Activated CD4-positive, alpha-beta T cell treated with anti-CD3 and anti-CD28 coated beads, Interleukin-2, amount 10 ng/mL, durations not matched to agents 7 days and 5 days (primary cell): ENCODE measurements around the gene PAF1. TPM values are rescaled to one million over a fixed set of nuclear protein-coding genes. Genes with fewer than 3 reads are reported as not detected.

ENCODE experiments used
- CTCF ChIA-PET: fragments of 350-600 bp; sonication (Branson Sonifier 250); formaldehyde crosslinking; loops from one replicate; lab custom pipeline; 2021; ENCODE audit warnings: antibody characterized with exemption; lab: Charles Lee
- POLR2A ChIA-PET: fragments of 350-600 bp; sonication (Branson Sonifier 250); formaldehyde crosslinking; loops from one replicate; lab custom pipeline; 2021; ENCODE audit warnings: antibody characterized with exemption; lab: Charles Lee
- DNase-seq: peaks from one replicate; pipeline ENCODE4 v3.0.0-alpha.2; 2020
- H3K27ac Mint-ChIP-seq: one replicate; pipeline ENCODE4 v1.8.0; 2021; ENCODE audit warnings: mild to moderate bottlenecking, moderate library complexity, mixed read lengths
- H3K27me3 Mint-ChIP-seq: one replicate; pipeline ENCODE4 v1.8.0; 2021; ENCODE audit warnings: mixed read lengths
- H3K36me3 Mint-ChIP-seq: one replicate; pipeline ENCODE4 v1.8.0; 2021; ENCODE audit warnings: low read depth, mixed read lengths
- H3K4me1 Mint-ChIP-seq: one replicate; pipeline ENCODE4 v1.8.0; 2021; ENCODE audit warnings: mixed read lengths
- H3K4me3 Mint-ChIP-seq: one replicate; pipeline ENCODE4 v1.8.0; 2021; ENCODE audit warnings: mild to moderate bottlenecking, moderate library complexity, mixed read lengths
- H3K9me3 Mint-ChIP-seq: one replicate; pipeline ENCODE4 v1.8.0; 2021; ENCODE audit warnings: mixed read lengths
- total RNA-seq, 2 experiments: library from RNA; stranded (reverse); gene quantifications; one replicate each; pipeline ENCODE4 v1.2.3, GENCODE V29; 2021

PAF1 gene
- total RNA-seq = 10 to 100 TPM; 43.8 to 44.5 TPM

DNA sequence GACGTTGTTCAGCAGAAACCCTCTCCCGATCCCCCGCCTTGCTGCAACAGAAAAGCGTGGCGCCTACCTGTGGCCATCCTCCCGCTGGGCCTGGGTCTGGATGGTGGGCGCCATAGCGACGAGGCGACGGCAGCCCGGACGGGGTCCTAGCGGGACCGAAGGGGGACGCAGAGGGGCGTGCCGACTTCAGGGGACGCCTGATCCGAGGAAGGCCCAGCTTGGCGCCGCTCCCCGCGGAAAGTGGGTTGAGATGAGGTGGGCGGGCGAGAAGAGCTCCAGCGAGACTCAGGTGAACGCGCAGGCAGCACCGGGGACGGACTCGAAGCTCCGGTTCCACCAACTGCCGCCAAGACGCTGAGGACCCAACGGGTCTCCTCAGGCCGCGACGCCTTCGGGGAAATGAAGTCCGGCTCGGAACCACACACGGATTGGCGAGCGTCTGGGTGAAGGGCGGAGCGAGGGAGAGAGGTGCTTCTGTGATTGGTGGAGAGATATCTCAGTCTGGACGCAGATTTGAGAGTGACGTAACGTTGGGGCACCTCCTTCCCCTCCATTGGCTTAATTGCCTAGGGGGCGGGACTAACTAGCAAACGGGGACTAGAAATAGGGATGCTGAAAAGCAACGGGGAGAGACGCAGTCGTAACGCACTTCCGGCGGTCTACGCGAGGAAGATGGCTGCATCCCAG lies at the start of gene PAF1, which contains the start of gene MED29:
PAF1 (minus strand) TSS at position 356 of the 687 bp plus-strand sequence; CDS start at position 114, 242 bp downstream.
MED29 (plus strand) TSS at position 628 of the 687 bp plus-strand sequence; CDS start at position 673, 45 bp downstream.
- ChIA-PET POLR2A (interaction anchor here (0.6 to 1.8 kb wide), 2 partner anchors 45 to 123 kb away, joined by 7 to 10 read pairs; partner anchors contain the start of gene RPS16), CTCF (interaction anchor here (0.6 to 2.6 kb wide), 9 partner anchors 10 to 782 kb away, joined by 3 to 11 read pairs (median 5); partner anchors contain the start of genes SAMD4B and ZFP36)
- Mint-ChIP-seq H3K27me3 (no peaks in the 10 kb centered on the region), H3K9me3 (no peaks in the 10 kb centered on the region), H3K4me1 (peaks cover 47% of the 10 kb centered on the region), H3K4me3 (peak within 1 kb of the TSS; percentile 86), H3K27ac (peak within 1 kb of the TSS; percentile 99), H3K36me3 (peaks cover 48% of the 10 kb centered on the region)
- DNase-seq = peak; percentile 99

GRCh38 chr19:39438270-39438934 lies 47.5 kb upstream of the PAF1 start:
- Mint-ChIP-seq H3K36me3 (peaks cover 19% of the 10 kb centered on the region), H3K27me3 (peaks cover 3% of the 10 kb centered on the region), H3K4me3 (no peak overlapping the region), H3K4me1 (peaks cover 43% of the 10 kb centered on the region), H3K9me3 (no peaks in the 10 kb centered on the region), H3K27ac (no peak overlapping the region)
- CTCF ChIA-PET = interaction anchor here (0.7 kb wide), 1 partner anchor 15 kb away, joined by 3 read pairs; no protein-coding TSS in a partner anchor
- POLR2A ChIA-PET = no interaction called here
- no peak for DNase-seq

DNA sequence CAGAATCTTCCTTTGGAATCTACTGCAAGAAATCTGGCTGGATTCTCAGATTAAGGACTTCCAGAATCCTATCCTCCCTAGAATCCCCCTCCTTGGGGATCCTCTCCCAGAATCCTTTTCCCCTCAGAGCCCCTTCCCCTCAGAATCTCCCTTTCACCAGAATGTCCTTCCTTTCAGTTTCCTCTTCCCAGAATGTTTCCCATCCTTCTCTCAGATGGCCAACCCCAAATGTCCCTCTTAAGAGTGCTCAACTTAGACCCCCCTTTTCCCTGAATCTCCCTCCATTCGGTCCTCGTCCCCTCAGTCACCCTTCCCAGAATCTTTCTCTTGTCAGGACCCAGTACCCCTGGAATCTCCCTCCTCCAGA lies 45.4 kb upstream of the PAF1 start:
- Mint-ChIP-seq H3K27ac (peak overlapping the region; percentile 97), H3K4me3 (peak overlapping the region; percentile 98), H3K27me3 (peaks cover 3% of the 10 kb centered on the region), H3K36me3 (peaks cover 29% of the 10 kb centered on the region), H3K9me3 (no peaks in the 10 kb centered on the region), H3K4me1 (peaks cover 52% of the 10 kb centered on the region)
- DNase-seq = no peak
- ChIA-PET POLR2A (interaction anchor here (0.6 to 1.4 kb wide), 13 partner anchors 8 to 689 kb away, joined by 3 to 10 read pairs (median 3); partner anchors contain the start of genes MED29, PAF1, PLEKHG2 and SAMD4B), CTCF (interaction anchor here (0.6 to 1.7 kb wide), 9 partner anchors 9 to 397 kb away, joined by 3 to 18 read pairs (median 3); partner anchors contain the start of genes DYRK1B, PLEKHG2, SUPT5H and TIMM50)

GRCh38 chr19:39435499-39436349 lies 44.8 kb upstream of the PAF1 start, which contains the start of gene RPS16:
Gene RPS16, minus strand, starts transcription at chr19:39435949. Its CDS starts 54 bp downstream, at chr19:39435895.
- H3K27ac Mint-ChIP-seq = peak within 1 kb of the TSS; percentile 97
- peaks cover 31% of the 10 kb centered on the region for H3K36me3 Mint-ChIP-seq
- H3K9me3 Mint-ChIP-seq = no peaks in the 10 kb centered on the region
- H3K4me3 Mint-ChIP-seq = peak within 1 kb of the TSS; percentile 98
- ChIA-PET POLR2A (interaction anchor here (0.6 to 1.4 kb wide), 15 partner anchors 8 to 849 kb away, joined by 3 to 10 read pairs (median 3); partner anchors contain the start of genes MED29, PAF1, PLEKHG2 and SAMD4B), CTCF (interaction anchor here (0.6 to 1.7 kb wide), 10 partner anchors 9 to 398 kb away, joined by 3 to 18 read pairs (median 3); partner anchors contain the start of genes DYRK1B, PLEKHG2, SAMD4B and SUPT5H)
- peaks cover 55% of the 10 kb centered on the region for H3K4me1 Mint-ChIP-seq
- peaks cover 3% of the 10 kb centered on the region for H3K27me3 Mint-ChIP-seq
- DNase-seq = peak; percentile 99

DNA sequence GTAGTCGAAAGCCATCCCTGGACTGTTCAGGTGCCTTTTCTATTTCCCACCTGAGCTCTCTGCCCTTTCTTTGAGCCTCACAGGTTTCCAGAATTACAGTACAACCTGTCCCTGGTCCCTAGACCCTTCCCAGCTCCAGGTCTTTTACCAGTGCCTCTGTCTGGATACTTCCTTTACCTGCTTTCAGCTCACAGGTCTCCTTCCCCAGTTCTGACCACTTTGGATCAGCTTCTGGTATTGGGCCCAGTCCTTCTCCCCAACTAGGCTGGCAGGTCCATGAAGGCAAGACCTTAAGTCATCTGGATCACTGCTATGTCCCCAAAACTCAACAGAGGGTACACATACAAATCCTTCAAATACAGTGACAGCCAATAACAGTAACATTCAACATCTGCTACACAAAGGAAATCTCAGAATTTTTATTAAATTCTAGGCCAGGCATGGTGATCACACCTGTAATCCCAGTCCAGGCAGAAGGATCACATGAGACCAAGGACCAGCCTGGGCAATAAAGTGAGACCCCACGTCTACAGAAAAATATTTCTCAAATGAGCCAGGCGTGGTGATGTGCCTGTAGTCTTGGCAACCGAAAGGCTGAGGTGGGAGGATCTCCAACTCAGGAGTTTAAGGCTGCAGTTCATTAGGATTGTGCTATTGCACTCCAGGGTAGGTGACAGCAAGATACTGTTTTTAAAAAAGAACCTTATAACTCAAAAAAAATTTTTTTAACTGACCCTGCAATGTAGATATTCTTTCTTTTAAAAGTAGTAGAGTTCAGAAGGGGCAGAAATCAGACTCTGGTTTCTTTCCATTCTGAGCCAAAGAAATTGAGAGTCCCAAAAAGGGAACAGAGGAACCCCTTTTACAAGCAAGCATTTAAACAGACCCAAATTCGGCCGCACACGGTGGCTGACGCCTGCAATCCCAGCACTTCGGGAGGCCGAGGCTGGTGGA lies 43.5 kb upstream of the PAF1 start:
- DNase-seq = no peak
- ChIA-PET CTCF (interaction anchor here (0.8 to 2.9 kb wide), 5 partner anchors 22 to 92 kb away, joined by 3 to 16 read pairs (median 5); partner anchors contain the start of genes PLEKHG2 and SAMD4B), POLR2A (interaction anchor here (1.4 kb wide), 1 partner anchor 105 kb away, joined by 4 read pairs; no protein-coding TSS in a partner anchor)
- peak overlapping the region; percentile 97 for H3K27ac Mint-ChIP-seq
- peak overlapping the region; percentile 98 for H3K4me3 Mint-ChIP-seq
- H3K4me1 Mint-ChIP-seq = peaks cover 51% of the 10 kb centered on the region
- H3K36me3 Mint-ChIP-seq = peaks cover 31% of the 10 kb centered on the region
- H3K27me3 Mint-ChIP-seq = peaks cover 3% of the 10 kb centered on the region
- no peaks in the 10 kb centered on the region for H3K9me3 Mint-ChIP-seq

DNA sequence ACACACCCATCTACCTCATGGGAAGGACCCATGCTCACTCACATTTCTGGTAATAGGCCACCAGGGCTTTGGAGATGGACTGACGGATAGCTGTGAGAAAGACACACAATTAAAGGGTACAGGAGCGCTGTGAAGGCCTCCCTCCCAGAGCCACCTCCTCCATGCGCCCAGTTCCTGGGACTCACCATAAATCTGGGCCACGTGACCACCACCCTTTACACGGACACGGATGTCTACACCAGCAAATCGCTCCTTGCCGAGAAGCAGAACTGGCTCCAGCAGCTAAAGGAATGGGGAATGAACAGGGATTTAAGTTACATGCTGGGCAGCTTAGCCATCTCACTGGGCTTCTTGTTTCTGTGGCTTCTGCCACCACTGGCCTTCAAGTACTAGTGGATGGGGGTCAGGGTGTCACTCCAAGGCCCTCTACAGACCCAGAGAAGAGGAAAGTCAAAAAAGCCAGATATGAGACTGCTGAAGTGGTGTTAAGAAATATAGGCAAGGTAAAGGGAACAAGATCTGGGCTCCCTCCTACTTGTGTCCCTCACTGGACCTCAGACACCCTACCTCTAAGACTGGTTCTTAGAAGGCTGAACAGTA lies 42.7 kb upstream of the PAF1 start:
- peaks cover 31% of the 10 kb centered on the region for H3K36me3 Mint-ChIP-seq
- peaks cover 51% of the 10 kb centered on the region for H3K4me1 Mint-ChIP-seq

GRCh38 chr19:39432677-39433025 lies 41.7 kb upstream of the PAF1 start:
- H3K4me3 Mint-ChIP-seq = no peak overlapping the region
- DNase-seq = no peak
- peaks cover 3% of the 10 kb centered on the region for H3K27me3 Mint-ChIP-seq
- H3K27ac Mint-ChIP-seq = no peak overlapping the region
- POLR2A ChIA-PET = no interaction called here
- CTCF ChIA-PET = interaction anchor here (1.6 to 2.9 kb wide), 2 partner anchors 21 to 35 kb away, joined by 6 to 16 read pairs; partner anchors contain the start of gene PLEKHG2
- no peaks in the 10 kb centered on the region for H3K9me3 Mint-ChIP-seq
- peaks cover 51% of the 10 kb centered on the region for H3K4me1 Mint-ChIP-seq
- peaks cover 31% of the 10 kb centered on the region for H3K36me3 Mint-ChIP-seq

More for the DNA sequence above, 42.7 kb upstream of the PAF1 start:
- POLR2A ChIA-PET = no interaction called here
- no peak overlapping the region for H3K27ac Mint-ChIP-seq
- no peaks in the 10 kb centered on the region for H3K9me3 Mint-ChIP-seq
- CTCF ChIA-PET = interaction anchor here (0.8 to 2.9 kb wide), 2 partner anchors 22 to 36 kb away, joined by 3 to 16 read pairs; no protein-coding TSS in a partner anchor
- peak overlapping the region; percentile 98 for H3K4me3 Mint-ChIP-seq
- H3K27me3 Mint-ChIP-seq = peaks cover 3% of the 10 kb centered on the region
- DNase-seq = no peak

DNA sequence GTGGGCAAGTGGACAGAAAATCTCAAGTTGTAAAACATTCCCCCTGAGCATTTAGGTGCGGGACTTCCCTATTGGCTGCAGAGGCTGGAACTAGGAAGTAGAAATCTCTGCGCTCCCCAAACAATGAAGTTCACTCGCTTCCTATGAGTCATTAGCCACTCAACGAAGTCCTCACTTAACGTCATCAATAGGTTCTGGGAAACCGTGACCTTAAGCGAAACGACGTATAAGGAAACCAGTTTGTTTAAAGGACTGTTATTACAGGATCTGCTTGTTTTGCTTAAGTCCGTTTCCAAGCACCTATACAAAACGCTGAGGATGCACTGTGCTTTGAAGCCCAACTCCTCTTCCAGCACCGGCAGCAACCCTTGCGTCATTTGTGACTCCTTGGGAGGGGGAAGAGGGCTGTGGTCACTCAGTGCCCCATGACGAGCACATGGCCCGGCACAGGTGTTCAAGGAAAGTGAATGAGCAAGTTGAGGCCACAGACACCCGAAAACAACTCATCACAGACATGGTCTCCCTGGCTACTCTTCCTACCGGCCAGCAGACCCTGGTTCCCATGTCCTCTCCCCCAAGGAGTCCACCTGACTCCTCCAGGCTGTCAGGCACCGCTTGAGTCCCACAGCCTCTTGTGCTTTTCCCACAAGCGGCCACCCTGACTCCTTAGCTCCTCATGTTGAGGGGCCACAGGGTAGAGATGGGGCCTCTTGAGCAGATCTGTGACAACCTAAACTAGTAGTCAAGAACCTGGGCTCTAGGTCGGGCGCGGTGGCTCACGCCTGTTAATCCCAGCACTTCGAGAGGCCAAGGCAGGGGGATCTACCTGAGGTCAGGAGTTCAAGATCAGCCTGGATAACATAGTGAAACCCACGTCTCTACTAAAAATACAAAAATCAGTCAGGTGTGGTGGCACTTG lies 40.0 kb upstream of the PAF1 start:
- no peaks in the 10 kb centered on the region for H3K27me3 Mint-ChIP-seq
- CTCF ChIA-PET = interaction anchor here (0.6 to 2.4 kb wide), 3 partner anchors 12 to 861 kb away, joined by 3 to 16 read pairs (median 4); no protein-coding TSS in a partner anchor
- peak overlapping the region; percentile 80 for H3K27ac Mint-ChIP-seq
- peak; percentile 56 for DNase-seq
- POLR2A ChIA-PET = no interaction called here
- H3K9me3 Mint-ChIP-seq = no peaks in the 10 kb centered on the region
- peaks cover 31% of the 10 kb centered on the region for H3K36me3 Mint-ChIP-seq
- peak overlapping the region; percentile 34 for H3K4me3 Mint-ChIP-seq
- peaks cover 41% of the 10 kb centered on the region for H3K4me1 Mint-ChIP-seq

- ChIA-PET CTCF (interaction anchor here (1.2 to 2.4 kb wide), 3 partner anchors 10 to 30 kb away, joined by 5 to 16 read pairs (median 7); partner anchors contain the start of gene PLEKHG2), POLR2A (interaction anchor here (0.6 to 0.9 kb wide), 3 partner anchors 7 to 41 kb away, joined by 3 to 5 read pairs (median 3); partner anchors contain the start of genes RPS16 and SUPT5H)
- Mint-ChIP-seq H3K27ac (no peak overlapping the region), H3K36me3 (peaks cover 21% of the 10 kb centered on the region), H3K9me3 (no peaks in the 10 kb centered on the region), H3K4me1 (peaks cover 23% of the 10 kb centered on the region), H3K4me3 (no peak overlapping the region), H3K27me3 (no peaks in the 10 kb centered on the region)
- no peak for DNase-seq
Observed at GRCh38 chr19:39428283-39429112, 37.6 kb upstream of the PAF1 start.
